CD4-positive, CD25-positive, alpha-beta regulatory T cell (primary cell): ENCODE measurements around the gene ZNF429. TPM values are rescaled to one million over a fixed set of nuclear protein-coding genes. Genes with fewer than 3 reads are reported as not detected.

Experiments used
- ATAC-seq, 2 donors: fragments of 150-1000 bp; cut with Tn5 transposase; one replicate each; pipeline ENCODE4 v1.10.0; 2021; ENCODE audit warnings: low read depth in 2 of 2, moderate number of reproducible peaks in 2 of 2, moderate library complexity in 1 of 2
- DNase-seq, 3 donors: peaks; one replicate each; pipeline versions ENCODE4 v3.0.0 to v3.0.0-alpha.2; 2012 to 2022; ENCODE audit warnings: mixed read lengths in 1 of 3
- H3K27ac ChIP-seq: one replicate; pipeline ENCODE4 v1.7.0; 2013; ENCODE audit warnings: mild to moderate bottlenecking, low read length; ENCODE audit not compliant: insufficient read depth, poor library complexity, severe bottlenecking
- H3K27me3 ChIP-seq: one replicate; pipeline ENCODE4 v1.7.0; 2013; ENCODE audit warnings: low read length; ENCODE audit not compliant: control insufficient read depth, insufficient read depth
- H3K36me3 ChIP-seq: one replicate; pipeline ENCODE4 v1.7.0; 2013; ENCODE audit warnings: mild to moderate bottlenecking, low read length, moderate library complexity; ENCODE audit not compliant: control insufficient read depth, insufficient read depth
- H3K4me1 ChIP-seq: 2 replicates; pipeline ENCODE4 v1.7.0; 2013; ENCODE audit warnings: mild to moderate bottlenecking, low read length; ENCODE audit not compliant: insufficient read depth, control insufficient read depth, poor library complexity, severe bottlenecking
- H3K4me3 ChIP-seq: one replicate; pipeline ENCODE4 v1.7.0; 2013; ENCODE audit warnings: low read depth, mild to moderate bottlenecking, low read length, moderate library complexity
- H3K9me3 ChIP-seq, 2 experiments: 1 replicate in 1 of 2; 2 replicates in 1 of 2; pipeline ENCODE4 v1.7.0; 2013; ENCODE audit warnings: low read length in 2 of 2, mild to moderate bottlenecking in 1 of 2, moderate library complexity in 1 of 2; ENCODE audit not compliant: control insufficient read depth in 2 of 2
- H3K27ac Mint-ChIP-seq, 3 donors: one replicate each; pipeline ENCODE4 v1.8.0; 2020 to 2022; ENCODE audit warnings: mild to moderate bottlenecking in 3 of 3, mixed read lengths in 3 of 3, moderate library complexity in 2 of 3
- H3K27me3 Mint-ChIP-seq: one replicate; pipeline ENCODE4 v1.8.0; 2022; ENCODE audit warnings: mild to moderate bottlenecking, mixed read lengths
- H3K36me3 Mint-ChIP-seq: one replicate; pipeline ENCODE4 v1.8.0; 2020; ENCODE audit warnings: mixed read lengths
- H3K4me1 Mint-ChIP-seq, 4 donors: one replicate each; pipeline ENCODE4 v1.8.0; 2020 to 2022; ENCODE audit warnings: mixed read lengths in 4 of 4, mild to moderate bottlenecking in 1 of 4
- H3K4me3 Mint-ChIP-seq, 4 donors: one replicate each; pipeline ENCODE4 v1.8.0; 2020 to 2022; ENCODE audit warnings: mild to moderate bottlenecking in 4 of 4, mixed read lengths in 4 of 4, moderate library complexity in 3 of 4
- H3K9me3 Mint-ChIP-seq, 7 donors: one replicate each; pipeline ENCODE4 v1.8.0; 2020 to 2022; ENCODE audit warnings: mixed read lengths in 7 of 7, mild to moderate bottlenecking in 3 of 7, moderate library complexity in 2 of 7
- polyA plus RNA-seq, 4 donors: library from polyadenylated mRNA; unstranded; fragments of 300-500 nt; fragmentation: Illumina TruSeq; gene quantifications; one replicate each; pipeline ENCODE4 v1.2.3, GENCODE V29; 2021
- total RNA-seq: library from RNA; stranded (reverse); gene quantifications from one replicate; pipeline ENCODE4 v1.2.3, GENCODE V29; 2022

The ZNF429 gene
- total and polyA plus RNA-seq, 5 donors from 2014 or later = 14.4 to 29.6 (median 21.0) TPM

DNA sequence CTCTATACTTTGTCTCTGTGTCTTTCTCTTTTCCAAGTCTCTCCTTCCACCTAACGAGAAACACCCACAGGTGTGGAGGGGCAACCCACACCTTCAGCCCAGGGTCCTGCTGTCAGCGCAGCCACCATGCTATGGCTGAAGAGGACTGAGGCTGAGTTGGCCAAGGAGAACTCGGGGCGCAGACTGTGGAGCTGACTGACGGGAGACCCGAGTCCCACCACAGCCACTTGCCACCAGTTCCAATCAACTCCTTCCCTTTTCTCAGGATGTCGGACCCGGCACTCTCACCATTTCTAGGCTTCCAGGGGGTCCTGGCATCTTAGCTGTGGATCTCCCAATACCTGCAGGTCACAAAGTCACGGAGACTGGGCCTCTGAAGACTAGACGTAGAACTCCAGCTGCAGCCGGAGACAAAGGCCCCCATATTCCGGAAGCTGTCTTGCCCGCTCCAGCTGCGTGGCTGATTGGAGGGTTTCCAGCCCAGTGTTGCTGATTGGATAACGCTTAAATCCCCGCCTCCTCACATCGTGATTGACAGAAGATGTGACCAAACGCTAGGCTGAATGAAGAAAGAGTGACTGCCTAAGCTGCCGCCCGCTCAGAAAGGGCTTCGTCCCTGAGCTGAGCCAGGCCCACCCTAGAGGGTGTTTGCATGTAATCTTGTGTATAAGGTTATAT, 63.6 kb downstream of the ZNF429 start:
- peak; percentile 81 to 95 (median 85) for DNase-seq
- Histone ChIP-seq H3K36me3 (peaks cover 2% of the 10 kb centered on the region), H3K27me3 (no peaks in the 10 kb centered on the region), H3K27ac (peak overlapping the region; percentile 56), H3K4me1 (no peaks in the 10 kb centered on the region), H3K4me3 (peak overlapping the region; percentile 72), H3K9me3 (peaks cover 6 to 20% of the 10 kb centered on the region in 2 experiments)
- no peaks in the 10 kb centered on the region for H3K27me3 Mint-ChIP-seq
- H3K4me3 Mint-ChIP-seq = peak overlapping the region; percentile 93 to 100 (median 97)
- peak overlapping the region; percentile 94 to 97 (median 95) for H3K27ac Mint-ChIP-seq
- peaks cover 3 to 27% (median 5%) of the 10 kb centered on the region in 7 donors for H3K9me3 Mint-ChIP-seq
- ATAC-seq = peak; percentile 97
- H3K4me1 Mint-ChIP-seq = peaks cover 6 to 32% (median 14%) of the 10 kb centered on the region in 4 donors
- H3K36me3 Mint-ChIP-seq = peaks cover 6% of the 10 kb centered on the region

DNA sequence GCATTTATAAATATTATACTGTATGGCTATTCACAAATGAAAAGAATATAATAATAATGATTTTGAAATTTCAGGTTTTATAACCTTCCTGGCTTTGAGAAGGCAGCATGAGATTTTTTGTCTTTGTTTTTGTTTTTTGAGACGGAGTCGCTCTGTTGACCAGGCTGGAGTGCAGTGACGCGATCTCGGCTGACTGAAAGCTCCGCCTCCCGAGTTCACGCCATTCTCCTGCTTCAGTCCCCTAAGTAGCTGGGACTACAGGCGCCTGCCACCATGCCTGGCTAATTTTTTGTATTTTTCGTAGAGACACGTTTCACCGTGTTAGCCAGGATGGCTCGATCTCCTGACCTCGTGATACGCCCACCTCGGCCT, 64.1 kb downstream of the ZNF429 start:
- Mint-ChIP-seq H3K27ac (peak overlapping the region in 2 of 3 donors; percentile 87 to 94), H3K4me1 (peaks cover 6 to 32% (median 12%) of the 10 kb centered on the region in 4 donors), H3K4me3 (peak overlapping the region; percentile 93 to 100 (median 97)), H3K27me3 (no peaks in the 10 kb centered on the region), H3K36me3 (peaks cover 4% of the 10 kb centered on the region), H3K9me3 (peaks cover 2 to 26% (median 5%) of the 10 kb centered on the region in 7 donors)
- Histone ChIP-seq H3K27me3 (no peaks in the 10 kb centered on the region), H3K27ac (peak overlapping the region; percentile 56), H3K9me3 (peaks cover 6 to 20% of the 10 kb centered on the region in 2 experiments), H3K36me3 (no peaks in the 10 kb centered on the region), H3K4me3 (peak overlapping the region; percentile 72), H3K4me1 (no peaks in the 10 kb centered on the region)
- ATAC-seq (peak; percentile 31 to 41), DNase-seq (peak in 2 of 3 donors; percentile 27 to 77)

DNA sequence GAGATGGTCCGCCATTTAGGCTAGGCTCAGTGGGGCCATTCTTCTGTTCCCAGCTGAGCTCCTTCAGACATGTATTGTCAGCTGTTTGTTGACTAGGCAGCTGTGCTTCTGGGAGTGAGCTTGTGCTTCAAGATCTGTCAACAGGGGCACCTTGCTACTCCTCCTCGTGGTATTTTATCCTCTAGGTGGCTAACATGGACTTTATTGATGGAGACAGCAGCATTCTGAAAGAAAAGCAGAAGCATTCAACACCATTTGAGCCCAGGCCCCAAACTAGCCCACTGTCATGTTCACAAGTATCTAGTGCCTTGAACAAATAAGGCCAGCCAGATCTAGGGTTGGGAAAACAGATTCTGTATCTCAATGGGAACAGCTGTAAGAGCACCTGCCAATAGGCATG, 65.9 kb downstream of the ZNF429 start:
- Mint-ChIP-seq H3K27me3 (no peaks in the 10 kb centered on the region), H3K27ac (no peak overlapping the region), H3K4me3 (no peak overlapping the region), H3K4me1 (peaks cover 5 to 25% (median 7%) of the 10 kb centered on the region in 4 donors), H3K9me3 (peaks cover 0 to 26% (median 6%) of the 10 kb centered on the region in 7 donors), H3K36me3 (no peaks in the 10 kb centered on the region)
- ATAC-seq (no peak), DNase-seq (no peak)
- Histone ChIP-seq H3K4me3 (no peak overlapping the region), H3K36me3 (no peaks in the 10 kb centered on the region), H3K9me3 (peaks cover 11 to 24% of the 10 kb centered on the region in 2 experiments), H3K27me3 (no peaks in the 10 kb centered on the region), H3K4me1 (no peaks in the 10 kb centered on the region), H3K27ac (no peak overlapping the region)

DNA sequence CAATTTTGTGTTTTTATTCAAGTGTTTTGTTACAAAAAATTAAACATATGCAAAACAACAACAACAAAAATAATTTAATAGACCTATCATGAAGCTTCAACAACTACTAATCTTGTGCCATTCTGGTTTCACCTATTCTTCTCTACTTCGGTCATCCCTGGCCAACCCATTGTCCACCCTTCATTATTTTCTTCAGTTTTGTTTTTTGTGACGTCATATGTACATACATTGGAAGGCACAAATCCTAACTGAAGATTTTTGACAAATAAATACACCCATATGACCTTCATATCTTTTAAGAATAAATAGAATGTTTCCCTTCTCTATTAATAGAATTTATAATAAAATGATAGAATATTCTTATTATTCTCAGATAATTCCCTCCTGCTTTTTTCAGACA, 69.2 kb downstream of the ZNF429 start:
- DNase-seq (no peak), ATAC-seq (no peak)
- Histone ChIP-seq H3K27ac (no peak overlapping the region), H3K27me3 (no peaks in the 10 kb centered on the region), H3K36me3 (no peaks in the 10 kb centered on the region), H3K4me3 (no peak overlapping the region), H3K9me3 (peaks cover 9 to 23% of the 10 kb centered on the region in 2 experiments), H3K4me1 (no peaks in the 10 kb centered on the region)
- Mint-ChIP-seq H3K4me3 (no peak overlapping the region), H3K27me3 (no peaks in the 10 kb centered on the region), H3K4me1 (peaks cover 0 to 7% (median 1%) of the 10 kb centered on the region in 4 donors), H3K36me3 (no peaks in the 10 kb centered on the region), H3K9me3 (peaks cover 0 to 24% (median 6%) of the 10 kb centered on the region in 7 donors), H3K27ac (no peak overlapping the region)

DNA sequence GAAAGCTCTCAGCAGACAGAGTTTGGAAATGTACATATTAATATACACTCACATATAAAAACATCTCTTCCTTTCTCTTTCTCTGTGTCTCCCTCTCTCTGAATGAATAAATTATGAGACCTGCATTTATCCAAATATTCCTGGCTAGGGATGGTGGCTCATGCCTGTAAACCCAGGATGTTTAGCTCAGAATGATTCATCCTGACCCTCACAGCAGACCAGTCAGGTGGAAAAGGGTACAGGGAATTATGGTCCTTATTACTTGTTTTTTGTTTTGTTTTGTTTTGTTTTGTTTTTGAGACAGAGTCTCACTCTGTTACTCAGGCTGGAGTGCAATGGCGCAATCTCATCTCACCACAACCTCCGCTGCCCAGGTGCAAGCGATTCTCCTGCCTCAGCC, 71.1 kb downstream of the ZNF429 start:
- H3K9me3 Mint-ChIP-seq = peaks cover 3 to 22% (median 7%) of the 10 kb centered on the region in 7 donors
- peak overlapping the region in 1 of 3 donors; percentile 11 for H3K27ac Mint-ChIP-seq
- no peaks in the 10 kb centered on the region for H3K4me1 ChIP-seq

DNA sequence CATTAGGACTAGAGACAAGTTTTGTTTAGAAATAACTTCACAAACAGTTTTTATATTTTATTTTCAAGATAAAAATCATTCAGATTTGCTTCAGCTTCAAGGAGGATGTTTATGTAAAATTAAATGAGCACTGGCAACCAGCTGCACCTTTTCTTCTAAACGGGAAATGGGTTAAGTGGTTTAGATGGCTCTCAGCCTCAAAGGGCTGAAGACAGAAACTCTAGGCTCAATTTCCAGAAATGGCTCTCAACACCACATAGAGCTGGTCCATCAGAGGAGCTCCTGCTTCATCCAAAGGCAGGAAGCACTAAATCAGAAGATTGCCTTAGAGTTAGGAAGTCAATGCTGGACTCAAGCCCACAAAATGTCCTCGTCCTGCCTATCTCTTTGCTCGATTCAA, 74.7 kb downstream of the ZNF429 start:
- ATAC-seq (peak in 1 of 2 donors; percentile 75), DNase-seq (no peak)
- Histone ChIP-seq H3K4me3 (no peak overlapping the region), H3K9me3 (peaks cover 9 to 25% of the 10 kb centered on the region in 2 experiments), H3K4me1 (no peaks in the 10 kb centered on the region), H3K27ac (no peak overlapping the region), H3K36me3 (no peaks in the 10 kb centered on the region), H3K27me3 (no peaks in the 10 kb centered on the region)
- Mint-ChIP-seq H3K27ac (peak overlapping the region in 1 of 3 donors; percentile 52), H3K4me1 (peaks cover 0 to 24% (median 3%) of the 10 kb centered on the region in 4 donors), H3K27me3 (peaks cover 5% of the 10 kb centered on the region), H3K4me3 (no peak overlapping the region), H3K9me3 (peaks cover 0 to 31% (median 10%) of the 10 kb centered on the region in 7 donors), H3K36me3 (no peaks in the 10 kb centered on the region)

More for the DNA sequence above, 71.1 kb downstream of the ZNF429 start:
- DNase-seq = no peak
- no peaks in the 10 kb centered on the region for H3K27me3 ChIP-seq
- Mint-ChIP-seq H3K4me1 (peaks cover 0 to 14% (median 5%) of the 10 kb centered on the region in 4 donors), H3K36me3 (no peaks in the 10 kb centered on the region), H3K27me3 (no peaks in the 10 kb centered on the region), H3K4me3 (no peak overlapping the region)
- peaks cover 8 to 24% of the 10 kb centered on the region in 2 experiments for H3K9me3 ChIP-seq
- H3K36me3 ChIP-seq = no peaks in the 10 kb centered on the region
- no peak overlapping the region for H3K27ac ChIP-seq
- H3K4me3 ChIP-seq = no peak overlapping the region
- no peak for ATAC-seq

DNA sequence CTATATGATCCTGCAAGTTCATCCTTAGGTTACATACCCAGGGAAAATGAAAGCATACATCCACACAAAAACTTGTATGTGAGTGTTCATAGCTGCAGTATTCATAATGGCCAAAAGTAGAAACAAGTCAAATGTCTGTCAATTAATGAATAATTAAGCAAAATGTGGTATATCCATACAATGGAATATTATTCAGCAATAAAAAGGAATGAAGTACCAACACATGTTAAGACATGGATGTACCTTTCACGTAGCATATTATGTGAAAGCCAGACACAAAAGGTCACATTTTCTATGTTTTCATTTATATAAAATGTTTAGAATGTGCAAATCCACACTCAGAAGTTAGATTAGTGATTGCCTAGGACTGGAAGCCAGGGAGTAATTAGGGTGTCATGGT, 75.4 kb downstream of the ZNF429 start:
- Histone ChIP-seq H3K27me3 (no peaks in the 10 kb centered on the region), H3K9me3 (peaks cover 9 to 25% of the 10 kb centered on the region in 2 experiments), H3K4me1 (no peaks in the 10 kb centered on the region), H3K27ac (no peak overlapping the region), H3K36me3 (no peaks in the 10 kb centered on the region), H3K4me3 (no peak overlapping the region)
- Mint-ChIP-seq H3K4me1 (peaks cover 0 to 28% (median 3%) of the 10 kb centered on the region in 4 donors), H3K27ac (peak overlapping the region in 2 of 3 donors; percentile 5 to 13), H3K27me3 (peaks cover 5% of the 10 kb centered on the region), H3K9me3 (peaks cover 0 to 31% (median 10%) of the 10 kb centered on the region in 7 donors), H3K4me3 (peak overlapping the region in 1 of 4 donors; percentile 5), H3K36me3 (no peaks in the 10 kb centered on the region)
- DNase-seq = no peak
- no peak for ATAC-seq
